ENCODE measurements around the gene CRLF1.

Gene CRLF1

DNA sequence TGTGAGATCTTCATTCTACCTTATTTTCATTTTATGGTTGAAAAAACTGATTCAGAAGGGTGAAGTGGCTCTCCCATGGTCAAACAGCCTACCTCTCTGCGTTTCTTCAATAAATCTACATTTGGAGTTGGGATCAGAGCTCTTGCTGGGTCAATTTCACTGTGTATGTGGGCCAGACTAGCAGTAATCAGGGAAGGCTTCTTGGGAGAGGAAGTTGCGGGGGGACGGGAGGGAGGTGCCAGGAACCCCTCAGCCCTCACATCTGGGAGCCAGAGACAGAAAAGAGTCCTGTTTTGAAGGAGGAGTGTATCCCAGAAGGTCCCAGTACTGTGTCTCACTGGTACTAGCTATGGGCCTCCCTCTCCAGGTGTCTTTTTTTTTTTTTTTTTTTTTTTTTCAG is 48.0 kb downstream of the CRLF1 start:
- peak overlapping the region; percentile 99 for H3K4me3 ChIP-seq (ENCODE audit: low read length, poor library complexity, severe bottlenecking)
- H3K79me2 ChIP-seq (ENCODE audit: insufficient read depth, low read length): peaks cover 33% of the 10 kb centered on the region
- peaks cover 4% of the 10 kb centered on the region; the same call in 1 of the 2 replicates for H3F3A ChIP-seq (ENCODE audit: low read depth)
- H2AFZ ChIP-seq (ENCODE audit: low read length): no peak overlapping the region
- H3K4me2 ChIP-seq (ENCODE audit: low read depth, low read length, poor library complexity, severe bottlenecking): peak overlapping the region; percentile 99
- H3K4me1 ChIP-seq (ENCODE audit: insufficient read depth, low read length, poor library complexity, severe bottlenecking): peaks cover 17% of the 10 kb centered on the region
- H3K9ac ChIP-seq (ENCODE audit: low read depth, low read length, poor library complexity, severe bottlenecking): peak overlapping the region; percentile 100
- H3K9me2 ChIP-seq (replicated peaks; ENCODE audit: low read depth, low read length): no peaks in the 10 kb centered on the region
- H3K9me3 ChIP-seq (ENCODE audit: insufficient read depth, low read depth, low read length): no peaks in the 10 kb centered on the region
- TF ChIP-seq, protein P1, sequence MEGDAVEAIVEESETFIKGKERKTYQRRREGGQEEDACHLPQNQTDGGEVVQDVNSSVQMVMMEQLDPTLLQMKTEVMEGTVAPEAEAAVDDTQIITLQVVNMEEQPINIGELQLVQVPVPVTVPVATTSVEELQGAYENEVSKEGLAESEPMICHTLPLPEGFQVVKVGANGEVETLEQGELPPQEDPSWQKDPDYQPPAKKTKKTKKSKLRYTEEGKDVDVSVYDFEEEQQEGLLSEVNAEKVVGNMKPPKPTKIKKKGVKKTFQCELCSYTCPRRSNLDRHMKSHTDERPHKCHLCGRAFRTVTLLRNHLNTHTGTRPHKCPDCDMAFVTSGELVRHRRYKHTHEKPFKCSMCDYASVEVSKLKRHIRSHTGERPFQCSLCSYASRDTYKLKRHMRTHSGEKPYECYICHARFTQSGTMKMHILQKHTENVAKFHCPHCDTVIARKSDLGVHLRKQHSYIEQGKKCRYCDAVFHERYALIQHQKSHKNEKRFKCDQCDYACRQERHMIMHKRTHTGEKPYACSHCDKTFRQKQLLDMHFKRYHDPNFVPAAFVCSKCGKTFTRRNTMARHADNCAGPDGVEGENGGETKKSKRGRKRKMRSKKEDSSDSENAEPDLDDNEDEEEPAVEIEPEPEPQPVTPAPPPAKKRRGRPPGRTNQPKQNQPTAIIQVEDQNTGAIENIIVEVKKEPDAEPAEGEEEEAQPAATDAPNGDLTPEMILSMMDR (conservative IDR thresholded peaks at IDR 0.05; ENCODE audit: low read length): no peak
- TF ChIP-seq EZH2phosphoT487 (IDR thresholded peaks at IDR 0.05; ENCODE audit: borderline replicate concordance): no peak
- H4K20me1 ChIP-seq (ENCODE audit: insufficient read depth, low read length, poor library complexity, severe bottlenecking): peaks cover 9% of the 10 kb centered on the region
- H3K27me3 ChIP-seq (ENCODE audit: insufficient read depth, low read length, poor library complexity, severe bottlenecking): no peaks in the 10 kb centered on the region
- H3K36me3 ChIP-seq (ENCODE audit: insufficient read depth, low read length): peaks cover 9% of the 10 kb centered on the region; the same call in 1 of the 2 replicates

DNA sequence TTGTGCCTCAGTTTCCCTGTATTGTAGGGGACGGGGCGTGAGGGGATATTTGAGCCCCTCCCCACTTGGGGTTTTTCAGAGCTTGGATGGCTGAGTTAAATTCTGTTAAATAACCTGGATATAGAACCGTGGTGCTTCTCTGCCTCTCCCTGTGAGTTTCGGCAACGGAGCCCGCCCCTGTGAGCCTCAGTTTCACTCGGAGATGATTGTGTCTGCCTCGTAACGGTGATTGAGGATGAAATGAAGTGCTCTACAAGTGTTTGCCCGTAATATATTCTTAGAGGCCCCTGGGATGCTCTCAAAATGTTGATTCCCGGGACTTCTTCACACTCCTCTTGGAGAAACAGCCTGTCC is 48.4 kb downstream of the CRLF1 start:
- Histone ChIP-seq H3K79me2 (ENCODE audit: insufficient read depth, low read length) (peaks cover 33% of the 10 kb centered on the region), H3K4me1 (ENCODE audit: insufficient read depth, low read length, poor library complexity, severe bottlenecking) (peaks cover 17% of the 10 kb centered on the region), H3K9me3 (ENCODE audit: insufficient read depth, low read depth, low read length) (no peaks in the 10 kb centered on the region), H3K4me3 (ENCODE audit: low read length, poor library complexity, severe bottlenecking) (peak overlapping the region; percentile 99), H3K9me2 (replicated peaks; ENCODE audit: low read depth, low read length) (no peaks in the 10 kb centered on the region), H3F3A (ENCODE audit: low read depth) (peaks cover 4% of the 10 kb centered on the region; the same call in 1 of the 2 replicates), H3K4me2 (ENCODE audit: low read depth, low read length, poor library complexity, severe bottlenecking) (peak overlapping the region; percentile 99), H2AFZ (ENCODE audit: low read length) (peak overlapping the region; percentile 85), H3K27me3 (ENCODE audit: insufficient read depth, low read length, poor library complexity, severe bottlenecking) (no peaks in the 10 kb centered on the region), H4K20me1 (ENCODE audit: insufficient read depth, low read length, poor library complexity, severe bottlenecking) (peaks cover 9% of the 10 kb centered on the region), H3K9ac (ENCODE audit: low read depth, low read length, poor library complexity, severe bottlenecking) (peak overlapping the region; percentile 100), H3K36me3 (ENCODE audit: insufficient read depth, low read length) (peaks cover 7% of the 10 kb centered on the region; the same call in 1 of the 2 replicates)
- TF ChIP-seq, protein P1 (conservative IDR thresholded peaks at IDR 0.05; ENCODE audit: low read length): no peak
- no peak for TF ChIP-seq EZH2phosphoT487 (IDR thresholded peaks at IDR 0.05; ENCODE audit: borderline replicate concordance)

DNA sequence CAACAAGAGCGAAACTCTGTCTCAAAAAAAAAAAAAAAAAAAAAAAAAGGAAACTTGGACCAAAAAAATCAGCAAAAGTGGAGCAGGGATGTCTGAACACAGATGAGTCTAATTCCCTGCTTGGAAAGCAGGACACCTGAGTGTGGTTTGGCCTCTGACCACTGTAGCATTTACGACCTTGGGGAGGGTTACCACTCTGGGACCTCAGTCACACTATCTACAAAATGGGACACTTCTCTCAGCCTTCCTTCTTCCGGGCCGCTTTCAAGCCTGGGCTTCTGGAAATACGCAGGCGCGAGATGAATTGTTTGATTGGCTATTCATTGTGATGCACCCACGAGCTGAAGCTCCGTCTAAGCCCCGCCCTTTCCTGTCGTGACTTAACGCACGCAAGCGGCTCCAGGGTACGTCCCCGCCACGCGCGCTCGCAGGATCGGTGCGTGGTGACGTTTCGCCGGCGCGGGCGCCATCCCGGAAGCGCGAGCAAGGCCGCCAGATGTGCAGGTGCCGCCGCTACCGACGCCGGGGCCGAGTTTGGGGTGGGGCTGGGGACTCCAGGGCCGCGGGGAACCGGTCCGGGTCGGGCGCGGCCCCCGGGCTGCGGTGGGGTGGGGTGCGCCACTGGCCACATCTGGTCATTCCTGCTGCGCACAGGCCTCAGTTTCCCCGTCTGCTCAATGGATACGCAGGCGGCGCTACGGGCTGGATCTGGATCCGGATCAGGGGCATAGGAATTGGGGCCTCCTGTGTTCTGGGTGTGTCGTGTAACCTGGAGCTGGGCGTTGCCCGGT is 49.0 kb downstream of the CRLF1 start, which contains the start of gene KXD1:
Gene KXD1 (plus strand): TSS at position 460 of the 791 bp plus-strand sequence. CDS start 4,187 bp downstream, outside the sequence.
- no peaks in the 10 kb centered on the region for H3K9me3 ChIP-seq (ENCODE audit: insufficient read depth, low read depth, low read length)
- peaks cover 9% of the 10 kb centered on the region for H4K20me1 ChIP-seq (ENCODE audit: insufficient read depth, low read length, poor library complexity, severe bottlenecking)
- TF ChIP-seq EZH2phosphoT487 (IDR thresholded peaks at IDR 0.05; ENCODE audit: borderline replicate concordance): no peak
- TF ChIP-seq, protein P1 (conservative IDR thresholded peaks at IDR 0.05; ENCODE audit: low read length): no peak
- H3K79me2 ChIP-seq (ENCODE audit: insufficient read depth, low read length): peaks cover 33% of the 10 kb centered on the region
- H3K9ac ChIP-seq (ENCODE audit: low read depth, low read length, poor library complexity, severe bottlenecking): peak within 1 kb of the TSS; percentile 100
- H3F3A ChIP-seq (ENCODE audit: low read depth): peaks cover 4% of the 10 kb centered on the region; the same call in 1 of the 2 replicates
- peak within 1 kb of the TSS; percentile 85 for H2AFZ ChIP-seq (ENCODE audit: low read length)
- H3K9me2 ChIP-seq (replicated peaks; ENCODE audit: low read depth, low read length): no peaks in the 10 kb centered on the region
- H3K4me1 ChIP-seq (ENCODE audit: insufficient read depth, low read length, poor library complexity, severe bottlenecking): peaks cover 17% of the 10 kb centered on the region
- peaks cover 1% of the 10 kb centered on the region; the same call in 1 of the 2 replicates for H3K36me3 ChIP-seq (ENCODE audit: insufficient read depth, low read length)
- H3K27me3 ChIP-seq (ENCODE audit: insufficient read depth, low read length, poor library complexity, severe bottlenecking): no peaks in the 10 kb centered on the region
- peak within 1 kb of the TSS; percentile 99 for H3K4me3 ChIP-seq (ENCODE audit: low read length, poor library complexity, severe bottlenecking)
- H3K4me2 ChIP-seq (ENCODE audit: low read depth, low read length, poor library complexity, severe bottlenecking): peak within 1 kb of the TSS; percentile 99

Data from Loucy (cell line).